OCI-M1 (cell line): Measurements from ENCODE around the gene SGK1.
"Not testable (repeated sequence)": the region's sequence is repeated elsewhere in the genome, so short reads cannot be mapped to it uniquely, and the experiment has no call there.

Source experiments
- DNase-seq: peaks from one replicate; lab custom pipeline; 2025; lab: John Stamatoyannopoulos, UW

SGK1 gene

DNA sequence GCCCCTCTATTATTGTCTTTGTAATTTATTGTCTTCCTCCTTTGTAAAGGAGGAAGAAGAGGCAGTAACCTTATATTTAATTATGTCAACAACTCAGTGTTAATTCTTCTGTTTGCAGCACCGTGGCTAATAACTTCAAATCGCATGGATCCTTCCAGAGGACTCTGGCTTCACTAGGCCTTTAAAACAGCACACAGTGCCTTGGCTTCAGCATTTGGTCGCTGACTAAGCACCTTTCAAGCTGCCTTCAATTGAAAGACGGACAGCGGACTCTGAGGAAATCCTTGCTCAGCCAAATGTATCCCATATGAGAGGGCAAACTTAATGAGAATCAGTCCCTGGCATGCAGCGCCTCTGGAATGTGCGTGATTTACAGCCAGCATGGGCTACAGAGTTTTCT lies 64.2 kb downstream of the SGK1 start:
- no peak for DNase-seq

DNA sequence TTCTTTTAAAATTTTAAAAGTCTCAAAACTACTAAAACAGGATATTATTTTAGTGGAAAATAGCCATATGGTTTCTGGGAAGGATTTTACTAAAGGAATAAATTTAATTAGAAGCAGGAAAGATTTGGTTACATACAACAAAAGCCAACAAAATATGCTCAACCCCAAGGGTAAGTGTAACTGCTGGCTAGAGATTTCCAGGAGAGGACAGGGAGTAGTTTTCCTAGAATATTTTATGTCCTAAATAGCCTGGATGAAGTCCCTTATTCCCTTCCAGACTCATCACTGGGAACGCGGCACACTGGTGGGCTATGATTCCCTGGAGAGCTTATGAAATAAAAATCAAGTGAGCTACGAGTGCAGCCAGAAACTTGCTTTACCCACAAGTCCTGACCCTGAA lies 66.6 kb downstream of the SGK1 start:
- DNase-seq = no peak

DNA sequence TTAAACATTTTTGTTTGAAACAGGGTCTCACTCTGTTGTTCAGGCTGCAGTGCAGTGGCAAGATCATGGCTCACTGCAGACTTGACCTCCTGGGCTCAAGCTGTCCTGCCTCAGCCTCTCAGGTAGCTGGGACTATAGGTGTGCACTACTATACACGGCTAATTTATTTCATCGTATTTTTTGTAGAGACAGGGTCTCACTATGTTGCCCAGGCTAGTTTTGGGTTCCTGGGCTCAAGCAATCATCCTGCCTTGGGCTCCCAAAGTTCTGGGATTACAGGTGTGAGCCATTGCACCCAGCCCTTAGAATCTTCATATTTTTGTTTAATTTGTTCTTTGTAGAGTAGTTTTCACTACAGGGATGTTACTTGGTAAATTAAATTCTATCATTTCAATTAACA lies 67.1 kb downstream of the SGK1 start:
- DNase-seq = no peak

DNA sequence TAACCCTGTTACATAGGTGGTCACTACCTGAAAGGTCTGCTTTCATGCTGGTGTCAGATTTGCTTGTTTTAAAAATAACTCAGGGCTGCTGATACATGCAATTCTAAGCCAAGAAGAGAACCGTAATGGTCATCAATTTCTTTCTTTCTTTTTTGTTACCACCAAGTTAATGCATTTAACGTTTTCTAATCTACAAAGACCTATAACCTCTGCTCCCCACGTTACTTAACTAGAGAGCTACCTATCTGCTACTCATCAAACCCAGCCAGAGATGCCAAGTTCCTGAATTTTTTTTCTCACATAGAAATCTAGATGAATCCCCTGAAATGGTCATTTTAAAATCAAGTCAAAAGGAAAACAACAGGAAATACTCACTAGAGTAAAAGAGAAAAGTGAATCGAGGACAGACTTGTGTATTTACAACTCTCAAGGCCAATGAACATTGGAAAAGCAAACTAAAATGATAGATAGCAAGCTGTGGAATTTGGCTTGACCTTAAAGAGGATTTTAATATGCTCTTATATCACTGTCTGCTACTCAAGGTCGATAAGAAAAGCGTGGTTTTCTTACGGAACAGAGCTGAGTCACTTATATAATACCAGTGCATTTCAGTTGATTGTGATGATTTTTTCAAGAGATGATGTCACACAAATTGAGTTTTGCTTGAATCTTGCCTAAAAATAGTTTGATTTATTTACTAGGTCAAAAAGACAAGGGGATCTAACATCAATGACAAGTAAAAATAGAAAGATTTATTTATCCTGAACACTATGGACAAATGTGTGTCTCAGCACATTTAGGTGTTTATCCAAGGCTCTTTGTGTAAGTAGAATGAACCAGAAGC lies 67.9 kb downstream of the SGK1 start:
- peak; percentile 71 for DNase-seq

- no peak for DNase-seq
Measured at GRCh38 chr6:134249239-134249758, 68.6 kb downstream of the SGK1 start.

DNA sequence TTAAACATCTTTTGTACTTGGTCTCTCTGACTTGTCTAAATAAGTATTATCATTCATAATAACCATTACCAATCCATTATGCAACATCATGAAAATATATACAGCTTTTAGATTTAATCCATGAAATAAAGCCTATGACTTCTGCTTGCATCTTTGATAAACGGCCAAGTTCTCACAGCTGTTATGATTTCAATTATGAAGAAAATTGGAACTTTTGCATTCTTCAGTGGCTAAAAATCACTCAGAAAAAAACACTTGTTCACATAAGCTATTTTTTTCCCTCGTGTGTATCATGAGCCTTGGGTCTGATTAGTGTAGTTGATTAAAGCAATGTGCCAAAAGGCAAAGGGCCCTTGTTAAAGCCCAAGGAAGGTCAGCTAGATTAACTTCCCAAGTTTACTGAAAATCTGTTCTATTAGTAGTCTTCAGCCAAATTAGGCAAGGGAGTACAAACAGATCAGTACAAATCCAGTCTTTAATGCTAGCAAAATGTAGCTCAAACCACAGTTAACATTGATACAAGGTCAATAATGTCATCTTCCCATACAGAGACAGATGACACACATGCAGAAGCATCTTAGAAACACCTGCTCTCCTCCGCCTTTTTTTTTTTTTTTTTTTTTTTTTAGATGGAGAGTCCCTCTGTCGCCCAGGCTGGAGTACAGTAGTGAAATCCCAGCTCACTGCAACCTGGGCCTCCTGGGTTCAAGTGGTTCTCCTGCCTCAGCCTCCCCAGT lies 69.9 kb downstream of the SGK1 start:
- DNase-seq = no peak

GRCh38 chr6:134247231-134247833 lies 70.6 kb downstream of the SGK1 start:
- no peak for DNase-seq

DNA sequence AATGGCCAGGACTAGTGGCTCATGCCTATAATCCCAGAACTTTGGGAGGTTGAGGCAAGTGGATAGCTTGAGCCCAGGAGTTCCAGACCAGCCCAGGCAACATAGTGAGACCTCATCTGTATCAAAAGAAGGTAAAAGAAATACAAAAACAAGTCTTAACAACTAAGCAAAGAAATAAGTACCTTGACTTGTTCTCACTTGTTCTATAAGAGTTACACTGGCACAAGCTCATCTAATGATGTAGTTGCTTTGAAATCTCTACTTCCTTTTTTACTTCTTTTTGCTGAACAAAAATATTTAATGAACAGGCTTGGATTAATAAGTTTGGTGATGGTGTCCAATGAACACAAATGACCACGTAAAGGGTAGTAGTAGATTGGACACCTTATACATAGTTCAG lies 72.2 kb downstream of the SGK1 start:
- no peak for DNase-seq

- DNase-seq = peak; percentile 16
Measured at GRCh38 chr6:134245041-134245440, 72.9 kb downstream of the SGK1 start.

DNA sequence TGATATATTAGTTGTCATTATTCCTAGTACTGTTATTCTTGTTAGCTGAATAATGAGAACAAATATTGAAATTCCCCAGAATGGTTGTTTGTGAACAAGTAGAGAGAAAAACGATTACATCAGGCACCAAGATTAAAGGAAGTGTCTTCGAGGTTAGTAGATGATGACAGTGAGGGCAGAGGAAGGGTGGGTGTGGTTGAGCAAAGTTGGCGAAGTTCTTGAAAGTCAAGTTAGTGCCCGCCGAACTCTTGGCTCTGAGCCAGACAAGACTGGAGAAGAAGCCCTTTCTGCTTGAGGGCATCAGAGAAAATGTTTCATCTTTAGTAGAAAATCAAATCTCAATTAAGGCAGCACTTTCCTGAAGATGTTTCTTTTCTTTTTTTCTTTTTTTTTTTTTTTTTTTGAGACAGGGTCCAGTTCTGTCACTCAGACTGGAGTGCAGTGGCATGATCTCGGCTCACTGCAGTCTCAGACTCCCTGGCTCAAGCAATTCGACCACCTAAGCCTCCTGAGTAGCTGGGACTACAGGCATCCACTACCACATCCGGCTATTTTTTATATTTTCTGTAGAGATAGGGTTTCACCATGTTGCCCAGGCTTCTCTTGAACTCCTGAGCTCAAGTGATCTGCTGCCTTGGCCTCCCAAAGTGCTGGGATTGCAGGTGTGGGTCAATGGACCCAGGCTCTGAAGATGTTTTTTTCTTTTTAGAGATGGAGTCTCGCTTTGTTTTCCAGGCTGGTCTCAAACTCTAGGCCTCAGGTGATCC lies 77.1 kb downstream of the SGK1 start:
- peak; percentile 39 for DNase-seq

DNA sequence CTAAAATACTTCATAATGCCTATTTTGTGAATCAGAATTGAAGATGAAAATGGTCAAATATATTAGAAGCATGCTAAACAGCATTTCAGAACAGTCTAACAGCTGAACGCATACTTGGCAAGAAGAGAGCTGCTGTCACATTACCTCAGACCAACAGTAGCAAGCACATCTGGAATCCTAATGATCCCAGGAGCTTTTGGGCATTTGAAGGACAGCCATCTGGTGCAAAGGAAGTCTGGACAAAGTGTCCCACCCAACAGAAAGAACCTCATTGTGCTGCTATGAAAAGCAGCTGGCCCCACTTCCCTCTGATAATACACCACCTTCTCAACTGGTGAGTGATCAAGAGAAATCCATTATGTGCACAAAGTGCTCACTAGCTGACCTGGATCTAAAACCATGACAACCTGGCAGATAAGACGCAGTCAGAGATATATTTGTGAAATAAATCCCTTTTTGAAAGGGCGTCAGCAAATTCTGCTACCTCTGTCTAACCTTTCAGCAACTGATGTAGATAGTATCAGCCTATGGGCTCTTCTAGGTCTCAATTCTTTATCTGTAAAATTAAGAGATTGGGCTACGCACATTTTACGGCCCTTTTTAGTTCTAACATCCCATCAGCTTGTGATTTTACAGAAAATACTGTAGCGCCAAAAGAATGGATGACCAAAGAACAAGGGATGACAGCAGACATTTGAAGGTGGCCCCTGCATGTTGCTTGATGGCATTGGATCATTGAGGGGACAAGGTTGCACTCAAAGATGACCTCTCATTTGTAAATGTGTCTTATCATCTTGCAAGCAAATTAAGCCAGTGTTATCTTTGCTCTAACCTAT lies 78.7 kb downstream of the SGK1 start:
- DNase-seq = no peak

DNA sequence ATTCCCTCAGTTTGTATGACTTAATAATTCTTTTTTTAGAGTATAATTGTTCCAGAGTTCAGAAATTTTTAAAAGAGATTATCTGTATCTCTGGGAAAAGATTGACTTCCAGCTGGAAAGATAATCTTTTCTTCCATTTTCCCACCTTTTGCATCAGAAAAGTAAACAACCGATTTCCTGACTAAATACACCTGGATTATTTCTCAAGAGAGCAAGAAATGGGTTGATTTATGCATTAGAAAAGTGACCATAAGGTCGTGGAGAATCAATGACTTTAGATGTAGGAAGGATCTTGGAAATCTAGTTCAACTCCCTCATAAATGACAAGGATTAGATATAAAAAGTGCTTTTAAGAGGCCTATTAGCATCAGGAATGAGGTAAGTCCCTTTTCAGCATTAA lies 79.9 kb downstream of the SGK1 start:
- DNase-seq = no peak

- peak; percentile 69 for DNase-seq
Measured at GRCh38 chr6:134235937-134236751, 81.8 kb downstream of the SGK1 start.

DNA sequence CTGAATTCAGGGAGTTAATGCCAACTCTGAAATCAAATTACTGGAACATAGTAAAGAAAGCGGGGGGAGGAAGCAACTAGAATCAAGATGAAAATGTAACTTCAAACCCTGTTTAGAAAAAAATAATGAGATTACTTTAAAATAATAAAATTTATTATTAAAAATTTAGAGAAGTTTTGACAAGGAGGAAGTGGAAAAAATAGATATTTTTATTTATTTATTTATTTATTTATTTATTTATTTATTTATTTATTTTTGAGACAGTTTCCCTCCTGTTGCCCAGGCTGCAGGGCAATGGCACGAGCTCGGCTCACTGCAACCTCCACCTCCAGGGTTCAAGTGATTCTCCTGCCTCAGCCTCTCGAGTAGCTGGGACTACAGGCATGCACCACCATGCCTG lies 82.6 kb downstream of the SGK1 start:
- not testable (repeated sequence) for DNase-seq

DNA sequence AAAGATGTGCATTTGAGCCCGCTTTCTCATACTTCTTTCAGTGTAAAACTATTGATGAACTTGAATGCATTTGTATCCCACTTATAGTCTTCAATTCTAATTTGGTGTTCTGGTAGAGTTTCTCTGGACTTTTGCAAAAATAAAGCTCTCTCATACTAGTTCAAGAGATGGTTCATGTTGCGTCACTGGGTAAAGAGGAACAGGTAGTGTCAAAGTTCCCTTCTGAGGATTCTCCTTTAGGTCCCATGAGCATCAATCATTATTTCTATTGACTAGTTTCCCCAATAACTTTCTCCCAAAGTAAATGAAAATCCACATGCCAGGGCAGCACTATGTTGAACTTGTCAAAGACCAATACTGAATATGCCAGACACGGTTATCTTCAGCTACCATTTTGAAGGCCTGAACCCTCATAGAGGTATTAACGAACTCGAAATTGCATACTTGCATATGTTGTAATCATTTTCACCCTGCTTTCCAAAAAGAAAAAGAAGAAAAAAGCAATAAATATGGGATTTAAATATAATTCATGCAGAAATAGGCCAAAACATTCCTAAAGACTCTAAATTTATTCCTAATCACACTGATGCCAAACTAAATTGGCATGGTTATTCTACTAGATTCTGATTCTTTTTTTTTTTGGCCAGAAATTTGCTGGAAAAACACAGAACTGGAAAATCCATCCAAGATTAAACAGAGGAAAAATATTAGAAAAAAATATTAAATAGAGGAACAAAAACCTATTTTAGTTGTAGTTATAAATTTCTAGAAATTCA lies 84.5 kb downstream of the SGK1 start:
- no peak for DNase-seq

DNA sequence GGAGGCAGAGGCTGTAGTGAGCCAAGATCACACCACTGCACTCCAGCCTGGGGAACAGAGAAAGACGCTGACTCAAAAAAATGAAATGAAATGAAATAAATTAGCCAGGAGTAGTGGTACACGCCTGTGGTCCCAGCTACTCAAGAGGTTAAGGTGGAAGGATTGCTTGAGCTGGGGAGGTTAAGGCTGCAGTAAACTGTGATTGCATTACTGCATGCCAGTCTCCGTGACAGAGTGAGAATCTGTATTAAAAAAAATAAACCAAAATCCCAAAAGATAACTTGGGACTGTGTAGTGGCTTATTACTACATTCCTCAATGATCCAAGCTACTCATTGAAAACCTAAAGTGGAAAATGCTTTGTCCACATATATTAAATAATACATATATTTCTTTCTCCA lies 87.0 kb downstream of the SGK1 start:
- no peak for DNase-seq

DNA sequence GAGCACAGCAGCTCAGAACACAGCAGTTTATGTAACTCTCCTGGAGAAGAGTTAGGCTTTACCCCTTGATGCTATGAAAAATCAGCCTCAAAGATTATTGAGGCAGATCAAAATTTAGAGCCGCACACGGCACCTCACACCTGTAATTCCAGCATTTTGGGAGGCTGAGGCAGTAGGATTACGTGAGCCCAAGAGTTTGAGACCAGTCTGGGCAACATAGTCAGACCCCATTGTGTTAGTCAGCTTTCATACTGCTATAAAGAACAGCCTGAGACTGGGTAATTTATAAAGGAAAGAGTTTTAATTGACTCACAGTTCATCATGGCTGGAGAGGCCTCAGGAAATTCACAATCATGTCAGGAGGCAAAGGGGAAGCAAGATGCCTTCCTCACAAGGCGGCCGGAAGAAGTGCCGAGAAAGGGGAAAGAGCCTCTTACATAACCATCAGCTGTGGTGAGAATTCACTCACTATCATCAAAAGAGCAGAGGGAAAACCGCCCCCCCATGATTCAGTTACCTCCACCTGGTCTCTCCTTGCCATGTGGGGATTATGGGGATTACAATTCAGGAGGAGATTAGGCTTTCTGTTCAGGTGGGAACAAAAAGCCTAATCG lies 87.7 kb downstream of the SGK1 start:
- no peak for DNase-seq

GRCh38 chr6:134229520-134229919 lies 88.4 kb downstream of the SGK1 start:
- DNase-seq = no peak

- DNase-seq = no peak
Measured at GRCh38 chr6:134223796-134224420, 94.0 kb downstream of the SGK1 start.
